Measurements from ENCODE around the gene SERPINB1.
A peak's percentile ranks its signal among the peaks of the same experiment; 100 is the strongest.

Gene SERPINB1

DNA sequence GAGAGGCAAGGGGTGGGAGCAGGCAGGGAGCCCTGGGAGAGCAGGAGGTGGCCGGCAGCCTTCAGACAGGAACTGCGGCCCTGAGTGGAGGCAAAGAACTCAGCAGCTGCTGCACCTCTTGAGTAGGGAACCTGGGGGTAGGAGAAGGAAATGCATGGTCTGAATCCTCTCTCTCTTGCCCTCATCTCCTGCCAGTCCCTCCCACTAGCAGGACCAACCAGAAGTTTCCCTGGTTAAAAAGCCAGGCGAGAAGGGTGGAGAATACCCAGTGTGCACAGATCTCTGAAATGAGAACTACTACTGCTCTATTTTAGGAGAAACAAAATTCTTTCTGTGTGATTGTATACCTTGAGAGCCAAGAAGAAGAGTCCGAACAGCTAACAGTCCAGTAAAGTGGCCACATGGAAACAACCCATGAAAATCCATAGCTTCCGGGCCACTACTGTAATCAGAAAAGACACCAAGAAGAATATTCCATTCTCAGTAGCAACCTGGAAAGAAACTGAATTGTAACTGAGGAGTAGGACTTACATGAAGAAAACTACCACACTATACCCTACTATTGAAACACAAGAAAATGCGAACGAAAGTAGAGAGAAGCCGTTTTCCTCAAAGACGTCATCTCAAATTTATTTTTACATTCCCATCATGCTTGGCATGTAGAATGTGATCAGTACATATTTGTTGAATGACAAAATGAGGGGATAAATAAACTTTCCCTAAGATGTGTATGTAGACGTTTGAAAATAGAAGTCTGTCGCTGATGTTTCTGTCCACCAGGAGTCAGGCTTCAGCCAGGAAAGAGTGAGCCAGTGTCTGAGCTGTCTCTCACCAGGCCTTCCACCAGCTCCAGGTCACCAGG, 50.8 kb downstream of the SERPINB1 start:
- DNase-seq: peak; percentile 64 to 82

DNA sequence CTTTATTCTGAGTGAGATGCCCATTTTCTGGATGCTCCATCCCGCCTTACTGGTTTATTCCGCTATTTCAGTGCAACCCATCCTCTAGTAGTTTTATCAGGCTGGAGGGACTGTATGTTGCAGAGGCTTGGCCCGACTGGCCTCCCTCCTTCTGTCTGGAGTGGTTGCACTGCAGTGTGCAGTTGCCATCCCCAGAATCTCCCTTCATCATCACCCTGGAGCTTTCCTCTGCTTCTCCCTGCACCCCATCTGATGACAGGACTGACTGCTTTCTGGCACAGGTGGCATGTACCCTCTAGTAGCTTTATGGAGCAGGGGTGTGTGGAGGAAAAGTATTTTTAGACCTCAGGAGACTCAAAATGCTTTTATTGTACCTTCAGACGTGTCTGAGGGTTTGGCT, 55.4 kb downstream of the SERPINB1 start:
- DNase-seq: no peak

DNA sequence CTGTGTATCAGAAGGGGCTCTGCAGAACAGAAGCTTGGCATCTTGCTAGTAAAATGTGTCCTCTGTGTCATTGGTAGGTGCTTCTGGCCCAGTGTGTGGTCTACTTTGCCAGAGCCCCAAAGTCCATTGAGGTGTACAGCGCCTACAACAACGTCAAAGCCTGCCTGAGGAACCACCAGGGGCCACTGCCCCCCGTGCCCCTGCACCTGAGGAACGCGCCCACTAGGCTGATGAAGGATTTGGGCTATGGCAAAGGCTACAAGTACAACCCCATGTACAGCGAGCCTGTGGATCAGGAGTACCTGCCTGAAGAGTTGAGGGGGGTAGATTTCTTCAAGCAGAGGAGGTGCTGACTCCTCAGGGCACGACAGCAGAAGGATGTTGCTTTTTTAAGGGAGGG, 56.7 kb downstream of the SERPINB1 start:
- no peak for DNase-seq

- DNase-seq: no peak
These were observed 57.6 kb downstream of the SERPINB1 start for GRCh38 chr6:2784061-2784460.

- no peak for DNase-seq
These were observed 58.3 kb downstream of the SERPINB1 start for GRCh38 chr6:2783188-2783963.

DNA sequence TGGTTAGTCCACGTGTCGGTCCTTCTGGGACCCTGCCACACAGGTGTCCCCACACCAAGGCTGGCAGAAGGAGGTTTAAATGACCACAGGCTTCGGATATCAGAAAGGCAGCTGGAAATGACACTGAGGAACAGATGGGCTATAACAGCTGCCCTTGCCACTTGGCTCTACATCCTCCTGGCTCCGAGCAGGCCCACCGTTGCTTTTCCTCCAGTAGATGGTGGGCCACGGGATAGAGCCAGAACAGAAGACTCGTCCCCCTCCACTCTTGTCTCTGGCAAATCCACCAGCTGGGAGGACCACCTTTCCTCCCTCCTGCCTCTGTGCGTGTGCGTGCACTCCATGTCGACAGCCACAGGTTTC, 58.9 kb downstream of the SERPINB1 start:
- DNase-seq: no peak

- DNase-seq: no peak
These were observed 59.3 kb downstream of the SERPINB1 start for GRCh38 chr6:2782356-2782708.

All from NCI-H526 (cell line).